SK-N-SH (cell line): ENCODE measurements around the gene DUSP2.

Experiments used
- EP300 ChIP-seq, 2 experiments: IDR thresholded peaks; 2 replicates each; pipeline versions ENCODE4 v1.4.0 to v1.6.1; 2012; ENCODE audit warnings: borderline replicate concordance in 1 of 2, low read depth in 1 of 2, low read length in 1 of 2
- GABPA ChIP-seq: IDR thresholded peaks from 2 replicates; pipeline ENCODE4 v1.4.0; 2012; ENCODE audit warnings: low read depth, mild to moderate bottlenecking
- JUND ChIP-seq: IDR thresholded peaks from 2 replicates; pipeline ENCODE4 v1.4.0; 2012
- TF ChIP-seq, protein P1 (sequence below): IDR thresholded peaks from 2 replicates; pipeline ENCODE4 v1.4.0; 2012; ENCODE audit warnings: low read depth, borderline replicate concordance
- TF ChIP-seq, protein P2 (sequence below): IDR thresholded peaks from 2 replicates; pipeline ENCODE4 v1.6.1; 2012; ENCODE audit warnings: mild to moderate bottlenecking, low read depth, low read length, moderate library complexity
- TF ChIP-seq, protein P3 (sequence below): fragments of 200-600 bp; sonication (generic); IDR thresholded peaks from 2 replicates; pipeline ENCODE4 v1.6.1; 2017; ENCODE audit warnings: antibody characterized with exemption, mild to moderate bottlenecking, moderate library complexity
- TF ChIP-seq, protein P4 (sequence below): fragments of 150-350 bp; IDR thresholded peaks from 2 replicates; pipeline ENCODE4 v1.6.1; 2016; ENCODE audit warnings: mild to moderate bottlenecking, low read depth, low read length

DNA sequence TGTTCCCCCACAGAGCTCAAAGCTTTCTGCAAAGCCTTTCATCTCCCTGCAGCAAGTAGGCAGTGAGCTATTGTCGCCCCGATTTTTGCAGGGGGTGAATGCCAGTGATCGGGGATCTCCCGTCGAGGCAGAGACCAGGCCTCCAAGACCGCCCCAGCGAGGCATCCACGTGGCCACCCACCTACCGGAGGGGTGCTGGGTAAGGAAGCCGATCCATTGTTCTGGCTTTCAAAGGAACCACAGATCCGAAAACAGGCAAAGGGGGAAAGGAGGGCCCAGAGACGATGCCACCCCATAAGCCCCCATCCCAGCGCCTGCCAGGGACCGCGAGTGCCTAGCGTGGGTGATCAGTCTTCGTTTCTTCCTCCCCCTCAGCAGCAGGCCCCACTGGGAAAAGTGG lies 31.3 kb downstream of the DUSP2 start:
- TF ChIP-seq JUND = no peak
- TF ChIP-seq, protein P1, sequence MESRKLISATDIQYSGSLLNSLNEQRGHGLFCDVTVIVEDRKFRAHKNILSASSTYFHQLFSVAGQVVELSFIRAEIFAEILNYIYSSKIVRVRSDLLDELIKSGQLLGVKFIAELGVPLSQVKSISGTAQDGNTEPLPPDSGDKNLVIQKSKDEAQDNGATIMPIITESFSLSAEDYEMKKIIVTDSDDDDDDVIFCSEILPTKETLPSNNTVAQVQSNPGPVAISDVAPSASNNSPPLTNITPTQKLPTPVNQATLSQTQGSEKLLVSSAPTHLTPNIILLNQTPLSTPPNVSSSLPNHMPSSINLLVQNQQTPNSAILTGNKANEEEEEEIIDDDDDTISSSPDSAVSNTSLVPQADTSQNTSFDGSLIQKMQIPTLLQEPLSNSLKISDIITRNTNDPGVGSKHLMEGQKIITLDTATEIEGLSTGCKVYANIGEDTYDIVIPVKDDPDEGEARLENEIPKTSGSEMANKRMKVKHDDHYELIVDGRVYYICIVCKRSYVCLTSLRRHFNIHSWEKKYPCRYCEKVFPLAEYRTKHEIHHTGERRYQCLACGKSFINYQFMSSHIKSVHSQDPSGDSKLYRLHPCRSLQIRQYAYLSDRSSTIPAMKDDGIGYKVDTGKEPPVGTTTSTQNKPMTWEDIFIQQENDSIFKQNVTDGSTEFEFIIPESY = no peak
- TF ChIP-seq, protein P2, sequence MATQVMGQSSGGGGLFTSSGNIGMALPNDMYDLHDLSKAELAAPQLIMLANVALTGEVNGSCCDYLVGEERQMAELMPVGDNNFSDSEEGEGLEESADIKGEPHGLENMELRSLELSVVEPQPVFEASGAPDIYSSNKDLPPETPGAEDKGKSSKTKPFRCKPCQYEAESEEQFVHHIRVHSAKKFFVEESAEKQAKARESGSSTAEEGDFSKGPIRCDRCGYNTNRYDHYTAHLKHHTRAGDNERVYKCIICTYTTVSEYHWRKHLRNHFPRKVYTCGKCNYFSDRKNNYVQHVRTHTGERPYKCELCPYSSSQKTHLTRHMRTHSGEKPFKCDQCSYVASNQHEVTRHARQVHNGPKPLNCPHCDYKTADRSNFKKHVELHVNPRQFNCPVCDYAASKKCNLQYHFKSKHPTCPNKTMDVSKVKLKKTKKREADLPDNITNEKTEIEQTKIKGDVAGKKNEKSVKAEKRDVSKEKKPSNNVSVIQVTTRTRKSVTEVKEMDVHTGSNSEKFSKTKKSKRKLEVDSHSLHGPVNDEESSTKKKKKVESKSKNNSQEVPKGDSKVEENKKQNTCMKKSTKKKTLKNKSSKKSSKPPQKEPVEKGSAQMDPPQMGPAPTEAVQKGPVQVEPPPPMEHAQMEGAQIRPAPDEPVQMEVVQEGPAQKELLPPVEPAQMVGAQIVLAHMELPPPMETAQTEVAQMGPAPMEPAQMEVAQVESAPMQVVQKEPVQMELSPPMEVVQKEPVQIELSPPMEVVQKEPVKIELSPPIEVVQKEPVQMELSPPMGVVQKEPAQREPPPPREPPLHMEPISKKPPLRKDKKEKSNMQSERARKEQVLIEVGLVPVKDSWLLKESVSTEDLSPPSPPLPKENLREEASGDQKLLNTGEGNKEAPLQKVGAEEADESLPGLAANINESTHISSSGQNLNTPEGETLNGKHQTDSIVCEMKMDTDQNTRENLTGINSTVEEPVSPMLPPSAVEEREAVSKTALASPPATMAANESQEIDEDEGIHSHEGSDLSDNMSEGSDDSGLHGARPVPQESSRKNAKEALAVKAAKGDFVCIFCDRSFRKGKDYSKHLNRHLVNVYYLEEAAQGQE = no peak
- TF ChIP-seq, protein P3, sequence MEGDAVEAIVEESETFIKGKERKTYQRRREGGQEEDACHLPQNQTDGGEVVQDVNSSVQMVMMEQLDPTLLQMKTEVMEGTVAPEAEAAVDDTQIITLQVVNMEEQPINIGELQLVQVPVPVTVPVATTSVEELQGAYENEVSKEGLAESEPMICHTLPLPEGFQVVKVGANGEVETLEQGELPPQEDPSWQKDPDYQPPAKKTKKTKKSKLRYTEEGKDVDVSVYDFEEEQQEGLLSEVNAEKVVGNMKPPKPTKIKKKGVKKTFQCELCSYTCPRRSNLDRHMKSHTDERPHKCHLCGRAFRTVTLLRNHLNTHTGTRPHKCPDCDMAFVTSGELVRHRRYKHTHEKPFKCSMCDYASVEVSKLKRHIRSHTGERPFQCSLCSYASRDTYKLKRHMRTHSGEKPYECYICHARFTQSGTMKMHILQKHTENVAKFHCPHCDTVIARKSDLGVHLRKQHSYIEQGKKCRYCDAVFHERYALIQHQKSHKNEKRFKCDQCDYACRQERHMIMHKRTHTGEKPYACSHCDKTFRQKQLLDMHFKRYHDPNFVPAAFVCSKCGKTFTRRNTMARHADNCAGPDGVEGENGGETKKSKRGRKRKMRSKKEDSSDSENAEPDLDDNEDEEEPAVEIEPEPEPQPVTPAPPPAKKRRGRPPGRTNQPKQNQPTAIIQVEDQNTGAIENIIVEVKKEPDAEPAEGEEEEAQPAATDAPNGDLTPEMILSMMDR = no peak
- TF ChIP-seq EP300 (IDR thresholded peaks at IDR 0.05; ENCODE audit: borderline replicate concordance in 1 of 2, low read depth in 1 of 2, low read length in 1 of 2) = no peak
- TF ChIP-seq, protein P4, sequence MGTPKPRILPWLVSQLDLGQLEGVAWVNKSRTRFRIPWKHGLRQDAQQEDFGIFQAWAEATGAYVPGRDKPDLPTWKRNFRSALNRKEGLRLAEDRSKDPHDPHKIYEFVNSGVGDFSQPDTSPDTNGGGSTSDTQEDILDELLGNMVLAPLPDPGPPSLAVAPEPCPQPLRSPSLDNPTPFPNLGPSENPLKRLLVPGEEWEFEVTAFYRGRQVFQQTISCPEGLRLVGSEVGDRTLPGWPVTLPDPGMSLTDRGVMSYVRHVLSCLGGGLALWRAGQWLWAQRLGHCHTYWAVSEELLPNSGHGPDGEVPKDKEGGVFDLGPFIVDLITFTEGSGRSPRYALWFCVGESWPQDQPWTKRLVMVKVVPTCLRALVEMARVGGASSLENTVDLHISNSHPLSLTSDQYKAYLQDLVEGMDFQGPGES = no peak
- no peak for TF ChIP-seq GABPA
